GM03348 (cell line): Measurements from ENCODE around the gene TMUB1.
"Not testable (repeated sequence)": the region's sequence is repeated elsewhere in the genome, so short reads cannot be mapped to it uniquely, and the experiment has no call there.

Experiments used
- DNase-seq: peaks from one replicate; pipeline ENCODE4 v3.0.0; 2012; ENCODE audit warnings: low spot score

Gene TMUB1

DNA sequence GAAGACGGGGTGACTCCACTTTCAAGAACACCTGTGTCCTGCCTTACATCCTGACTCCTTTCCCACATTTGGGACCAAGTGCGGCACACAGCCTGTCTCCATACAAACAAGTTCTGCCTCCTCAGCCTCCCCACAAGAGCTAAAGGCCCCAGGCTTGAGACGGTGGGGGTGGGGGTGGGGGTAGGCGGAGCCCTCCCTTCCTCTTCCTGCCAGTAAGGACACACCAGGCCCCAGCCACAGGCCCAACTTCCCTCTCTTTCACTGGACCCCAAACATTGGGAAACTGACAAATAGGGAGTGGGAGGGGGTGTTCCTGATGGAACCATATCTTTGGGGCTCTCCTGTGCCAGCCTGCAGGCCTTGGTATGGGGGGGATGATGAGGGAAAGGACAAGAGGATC lies 30.2 kb downstream of the TMUB1 start:
- DNase-seq = no peak

DNA sequence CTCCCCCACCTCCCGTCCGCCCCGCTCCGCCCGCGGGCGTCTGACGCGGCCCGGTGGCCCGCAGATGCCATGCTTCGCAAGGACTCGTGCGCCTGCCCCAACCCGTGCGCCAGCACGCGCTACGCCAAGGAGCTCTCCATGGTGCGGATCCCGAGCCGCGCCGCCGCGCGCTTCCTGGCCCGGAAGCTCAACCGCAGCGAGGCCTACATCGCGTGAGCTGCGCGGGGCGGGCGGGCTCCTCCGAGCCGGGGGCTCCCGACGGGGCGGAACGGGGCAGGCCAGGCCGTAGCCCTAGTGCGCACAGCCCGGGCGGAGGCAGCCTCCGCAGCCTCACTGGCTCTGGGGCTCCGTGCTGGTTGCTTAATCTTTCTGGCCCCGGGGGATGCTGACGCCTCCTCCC lies 32.2 kb downstream of the TMUB1 start:
- DNase-seq = peak; percentile 67

- DNase-seq = no peak
These were observed 34.3 kb downstream of the TMUB1 start for GRCh38 chr7:151048911-151049463.

GRCh38 chr7:151047976-151048815 lies 35.1 kb downstream of the TMUB1 start, which contains the start of gene ASIC3:
Gene ASIC3 (plus strand): TSS chr7:151048531. CDS start chr7:151048886, 355 bp downstream.
- DNase-seq = no peak

- DNase-seq = peak; percentile 63
These were observed 36.4 kb downstream of the TMUB1 start for GRCh38 chr7:151046603-151047573.

DNA sequence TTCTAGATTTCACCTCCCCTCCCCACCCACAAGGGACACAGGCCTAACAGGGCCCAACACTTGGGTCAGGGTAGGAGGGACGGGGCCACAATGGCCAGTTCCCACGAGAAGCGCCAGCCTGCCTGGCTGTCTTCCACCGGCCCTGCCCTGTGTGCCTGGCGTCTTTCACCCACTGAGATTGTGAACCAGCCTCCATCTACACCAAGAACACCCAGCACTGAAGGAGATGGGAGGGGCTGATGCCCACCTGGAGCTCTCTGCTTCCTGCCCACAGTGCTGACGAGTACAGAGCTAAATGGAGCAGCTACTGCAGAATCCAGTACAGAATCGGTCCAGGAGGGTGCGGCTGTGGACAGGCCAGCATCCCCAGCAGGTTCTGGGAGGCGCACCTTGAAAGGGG lies 37.3 kb downstream of the TMUB1 start:
- DNase-seq = no peak

DNA sequence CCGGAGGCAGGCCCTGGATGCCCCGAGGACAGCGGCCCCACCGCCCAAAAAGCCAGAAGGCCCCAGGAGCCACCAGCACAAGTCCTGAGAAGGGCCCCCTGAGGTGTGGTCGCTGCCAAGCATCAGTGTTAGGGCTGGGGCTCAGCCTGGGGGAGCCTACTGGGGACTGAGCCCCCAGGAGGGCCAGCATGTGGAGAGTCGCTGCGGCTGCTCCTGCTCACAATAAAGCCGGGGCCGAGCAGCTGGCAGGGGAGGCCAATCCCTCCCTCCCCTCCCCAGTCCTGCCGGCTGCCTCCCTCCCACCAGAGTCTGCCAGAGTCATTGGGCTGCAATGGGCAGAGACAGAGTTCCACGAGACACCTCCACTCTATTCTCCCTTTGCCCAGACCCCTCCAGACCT lies 38.0 kb downstream of the TMUB1 start:
- DNase-seq = no peak

DNA sequence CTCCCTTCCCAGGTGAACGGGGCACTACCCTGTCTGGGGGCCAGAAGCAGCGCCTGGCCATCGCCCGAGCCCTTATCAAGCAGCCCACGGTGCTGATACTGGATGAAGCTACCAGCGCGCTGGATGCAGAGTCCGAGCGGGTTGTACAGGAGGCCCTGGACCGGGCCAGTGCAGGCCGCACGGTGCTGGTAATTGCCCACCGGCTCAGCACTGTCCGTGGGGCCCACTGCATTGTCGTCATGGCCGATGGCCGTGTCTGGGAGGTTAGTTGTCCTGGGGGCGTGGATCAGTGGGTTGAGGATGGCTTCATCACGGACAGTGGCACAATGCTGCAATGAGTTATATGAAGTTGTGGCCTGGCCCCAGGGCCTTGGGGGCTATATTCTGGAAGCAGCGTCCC lies 39.3 kb downstream of the TMUB1 start:
- no peak for DNase-seq

GRCh38 chr7:151043449-151043848 lies 39.8 kb downstream of the TMUB1 start:
- DNase-seq = not testable (repeated sequence)

- no peak for DNase-seq
These were observed 42.5 kb downstream of the TMUB1 start for GRCh38 chr7:151040616-151041375.

DNA sequence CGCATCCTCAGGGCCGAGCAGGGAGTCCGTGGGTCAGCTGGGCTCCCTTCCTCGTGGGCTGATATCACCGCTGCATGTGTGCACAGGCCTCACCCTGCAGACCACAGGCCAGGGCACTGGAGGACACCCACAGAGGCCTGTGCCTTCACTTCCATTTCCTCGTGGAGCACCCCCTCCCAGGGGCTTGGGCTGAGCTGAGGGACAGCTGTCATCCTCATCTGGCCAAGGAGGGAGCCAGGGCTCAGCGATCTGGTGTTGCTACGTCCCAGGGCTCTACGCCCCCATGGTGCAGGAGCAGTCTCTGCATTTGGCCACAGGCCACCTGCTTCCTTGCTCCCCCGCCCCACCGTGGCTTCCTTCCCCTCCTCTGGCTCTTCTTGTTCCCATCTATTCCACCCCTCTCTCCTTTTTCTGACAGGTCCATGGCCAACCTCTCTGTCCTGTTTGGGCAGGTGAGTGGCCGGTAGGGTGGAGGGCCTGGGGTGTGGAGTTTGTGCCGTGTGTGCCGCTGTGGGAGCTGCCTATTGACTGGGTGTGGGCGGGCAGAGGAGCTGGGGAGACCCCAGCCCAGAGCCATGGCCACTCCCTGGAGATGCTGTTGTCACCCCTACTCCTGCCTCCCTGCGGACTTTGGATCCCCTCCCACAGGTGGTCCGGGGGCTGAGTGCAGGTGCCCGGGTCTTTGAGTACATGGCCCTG lies 43.3 kb downstream of the TMUB1 start:
- DNase-seq = no peak

- DNase-seq = peak; percentile 88
These were observed 44.1 kb downstream of the TMUB1 start for GRCh38 chr7:151038951-151039849.

GRCh38 chr7:151035902-151036301 lies 47.4 kb downstream of the TMUB1 start:
- DNase-seq = no peak

DNA sequence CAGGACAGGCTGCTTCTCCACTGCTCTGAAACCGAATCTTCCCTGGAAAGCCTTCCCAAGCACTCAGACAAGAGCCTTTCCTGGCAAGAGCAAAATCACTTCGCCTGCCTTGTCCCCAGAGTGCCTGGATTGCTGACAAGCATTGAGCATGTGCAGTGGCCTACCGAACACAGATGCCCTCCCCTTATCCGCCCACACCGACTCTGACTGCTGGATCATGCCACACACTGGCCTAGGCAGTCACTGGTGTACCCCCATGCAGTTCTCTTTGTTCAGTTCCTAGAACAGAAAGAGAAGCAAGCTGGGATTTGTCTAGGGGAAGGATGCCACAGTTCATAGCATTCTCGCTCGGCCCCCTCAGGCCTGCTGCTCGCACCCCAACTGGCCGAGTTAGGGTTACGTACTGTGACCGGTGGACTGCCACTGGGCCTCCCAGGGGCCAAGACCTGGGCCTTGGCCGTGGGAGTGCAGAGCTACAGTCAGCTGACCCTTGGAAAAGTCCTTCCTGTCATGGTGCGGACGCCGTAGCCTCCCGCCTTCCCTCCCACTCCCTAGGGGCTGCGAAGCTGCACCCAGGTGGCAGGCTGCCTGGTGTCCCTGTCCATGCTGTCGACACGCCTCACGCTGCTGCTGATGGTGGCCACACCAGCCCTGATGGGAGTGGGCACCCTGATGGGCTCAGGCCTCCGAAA lies 48.1 kb downstream of the TMUB1 start:
- DNase-seq = no peak

- no peak for DNase-seq
These were observed 48.8 kb downstream of the TMUB1 start for GRCh38 chr7:151034312-151035025.

GRCh38 chr7:151033864-151034249 lies 49.4 kb downstream of the TMUB1 start:
- DNase-seq = no peak

- DNase-seq = no peak
These were observed 50.1 kb downstream of the TMUB1 start for GRCh38 chr7:151032936-151033863.
